Endothelial cell of umbilical vein (primary cell): ENCODE measurements around the gene GRID2. TPM values are rescaled to one million over a fixed set of nuclear protein-coding genes. Genes with fewer than 3 reads are reported as not detected.

Source experiments
- BruUV-seq: library from RNA; stranded (reverse); fragments of 400-500 nt; replicated peaks from 2 replicates; lab custom pipeline; 2021; lab: Mats Ljungman, UMichigan
- CTCF ChIA-PET: fragments of 300-600, 350-600 bp; sonication (Branson Sonifier 250); formaldehyde crosslinking; loops from one replicate; lab custom pipeline; 2021; ENCODE audit warnings: antibody characterized with exemption, inconsistent platforms; lab: Charles Lee
- POLR2A ChIA-PET: fragments of 300-600, 350-600 bp; sonication (Branson Sonifier 250); formaldehyde crosslinking; loops from one replicate; lab custom pipeline; 2021; ENCODE audit warnings: antibody characterized with exemption, inconsistent platforms; lab: Charles Lee
- DNase-seq: peaks from one replicate; pipeline ENCODE4 v3.0.0-alpha.2; 2011; ENCODE audit warnings: low read depth, low spot score
- FAIRE-seq: peaks from 2 replicates; lab custom pipeline; 2011; peaks lifted over from hg19 to GRCh38; lab: Jason Lieb, UNC
- H2AFZ ChIP-seq: 2 replicates; pipeline ENCODE4 v1.6.0; 2012; ENCODE audit warnings: low read depth, low read length, control low read depth, inconsistent platforms
- H3K27ac ChIP-seq: 2 replicates; pipeline ENCODE4 v1.5.1; 2011; ENCODE audit warnings: low read depth, mild to moderate bottlenecking, control low read depth, low read length, moderate library complexity; ENCODE audit not compliant: insufficient read depth
- H3K27me3 ChIP-seq, 2 experiments: 2 replicates each; pipeline versions ENCODE4 v1.6.0 to v1.6.1; 2011; ENCODE audit warnings: low read length in 2 of 2, mixed read lengths in 1 of 2; ENCODE audit not compliant: control insufficient read depth in 2 of 2, insufficient read depth in 2 of 2
- H3K36me3 ChIP-seq, 2 experiments: 2 replicates in 1 of 2; 3 replicates in 1 of 2; pipeline ENCODE4 v1.5.1; 2011; ENCODE audit warnings: low read length in 2 of 2, mild to moderate bottlenecking in 1 of 2, moderate library complexity in 1 of 2; ENCODE audit not compliant: control insufficient read depth in 2 of 2, insufficient read depth in 2 of 2; ENCODE audit errors: extremely low read depth in 1 of 2
- H3K4me1 ChIP-seq: 3 replicates; pipeline ENCODE4 v1.5.1; 2011; ENCODE audit warnings: mild to moderate bottlenecking, low read length; ENCODE audit not compliant: control insufficient read depth, insufficient read depth; ENCODE audit errors: extremely low read depth
- H3K4me2 ChIP-seq: 2 replicates; pipeline ENCODE4 v1.6.1; 2011; ENCODE audit warnings: low read length, control low read depth, mixed read lengths; ENCODE audit not compliant: insufficient read depth
- H3K4me3 ChIP-seq, 3 experiments: fragments of 200-600 bp in 1 of 3; sonication (generic), shearing (Covaris generic) in 1 of 3; replicated peaks in 1 of 3; 2 replicates each; pipeline ENCODE4 v1.5.1; 2011 to 2016; ENCODE audit warnings: control low read depth in 3 of 3, low read length in 3 of 3, mild to moderate bottlenecking in 2 of 3, inconsistent platforms in 1 of 3, low read depth in 1 of 3, moderate library complexity in 1 of 3; ENCODE audit not compliant: insufficient read depth in 1 of 3
- H3K79me2 ChIP-seq: 2 replicates; pipeline ENCODE4 v1.6.0; 2012; ENCODE audit warnings: low read length, inconsistent platforms; ENCODE audit not compliant: control insufficient read depth, insufficient read depth
- H3K9ac ChIP-seq: replicated peaks from 2 replicates; pipeline ENCODE3; 2011; ENCODE audit warnings: low read length, control low read depth; ENCODE audit not compliant: insufficient read depth; ENCODE audit errors: extremely low read depth
- H3K9me1 ChIP-seq: replicated peaks from 3 replicates; pipeline ENCODE4 v1.6.0; 2011; ENCODE audit warnings: mild to moderate bottlenecking, low read length; ENCODE audit not compliant: control insufficient read depth, insufficient read depth; ENCODE audit errors: extremely low read depth
- H3K9me3 ChIP-seq: replicated peaks from 2 replicates; pipeline ENCODE4 v1.5.1; 2012; ENCODE audit warnings: low read length, inconsistent platforms; ENCODE audit not compliant: control insufficient read depth, insufficient read depth
- H4K20me1 ChIP-seq: replicated peaks from 2 replicates; pipeline ENCODE3; 2011; ENCODE audit warnings: mild to moderate bottlenecking, low read length; ENCODE audit not compliant: control insufficient read depth, insufficient read depth; ENCODE audit errors: extremely low read depth
- EZH2 ChIP-seq: IDR thresholded peaks from 2 replicates; pipeline ENCODE4 v1.6.1; 2012; ENCODE audit warnings: borderline replicate concordance, low read depth, mild to moderate bottlenecking, moderate library complexity, low read length, inconsistent platforms; ENCODE audit not compliant: severe bottlenecking
- FOS ChIP-seq: IDR thresholded peaks from 2 replicates; pipeline ENCODE4 v1.6.1; 2011; ENCODE audit warnings: mild to moderate bottlenecking, low read length, moderate library complexity, borderline replicate concordance; ENCODE audit not compliant: insufficient read depth
- GATA2 ChIP-seq: IDR thresholded peaks from 2 replicates; pipeline ENCODE4 v1.7.0; 2011; ENCODE audit warnings: low read depth, mild to moderate bottlenecking, moderate library complexity, mixed read lengths, low read length; ENCODE audit not compliant: insufficient read length, insufficient read depth
- JUN ChIP-seq: IDR thresholded peaks from 2 replicates; pipeline ENCODE4 v1.6.1; 2011; ENCODE audit warnings: borderline replicate concordance, low read depth; ENCODE audit not compliant: insufficient read length, insufficient read depth
- MYC ChIP-seq: IDR thresholded peaks from one replicate; pipeline ENCODE4 v1.6.1; 2011; ENCODE audit warnings: mild to moderate bottlenecking, low read depth, low read length
- POLR2A ChIP-seq: IDR thresholded peaks from 2 replicates; pipeline ENCODE4 v1.6.1; 2012; ENCODE audit warnings: low read depth, mild to moderate bottlenecking, control low read depth, low read length
- POLR2AphosphoS5 ChIP-seq: IDR thresholded peaks from 2 replicates; pipeline ENCODE4 v1.6.1; 2012; ENCODE audit warnings: low read depth, mild to moderate bottlenecking, control low read depth, low read length, moderate library complexity; ENCODE audit not compliant: insufficient read depth
- dilution Hi-C: fragments of 300-500 bp; cut with MboI; formaldehyde crosslinking; loops from one replicate; pipeline ENCODE4 v1.15.0; 2019; ENCODE audit warnings: low sequenced_read_pairs; ENCODE audit not compliant: extremely low pct_ligation_motif_present
- intact Hi-C: fragments of 100-400 bp; cut with micrococcal nuclease; formaldehyde crosslinking; loops from one replicate; pipeline ENCODE4 v1.10.0; 2022
- polyA plus RNA-seq, 4 experiments: library from polyadenylated mRNA; depleted of rRNA in 3 of 4; stranded (reverse) in 3 of 4; unstranded in 1 of 4; fragments of >200 nt; gene quantifications; 2 replicates each; pipeline versions ENCODE4 v1.2.1 to v1.2.3, GENCODE V29; 2011 to 2012; ENCODE audit warnings: missing spikeins in 1 of 4
- total RNA-seq: library from RNA; stranded (reverse); gene quantifications from 2 replicates; pipeline ENCODE4 v1.2.3, GENCODE V29; 2021
- TF ChIP-seq, protein P1 (sequence below): IDR thresholded peaks from 2 replicates; pipeline ENCODE4 v1.6.1; 2011; ENCODE audit not compliant: insufficient read depth, insufficient read length
- TF ChIP-seq, protein P2 (sequence below), 2 donors: IDR thresholded peaks; 1 replicate in 1 of 2; 2 replicates in 1 of 2; pipeline ENCODE4 v1.5.1; 2011; ENCODE audit warnings: low read length in 2 of 2, mild to moderate bottlenecking in 2 of 2, moderate library complexity in 2 of 2, control low read depth in 1 of 2, inconsistent platforms in 1 of 2, low read depth in 1 of 2; ENCODE audit not compliant: insufficient read depth in 1 of 2; ENCODE audit errors: extremely low read depth in 1 of 2

The GRID2 gene
- total and polyA plus RNA-seq, 2 donors (not counting 3 experiments of a cell fraction or from before 2014, with no cell fraction given): not detected

DNA sequence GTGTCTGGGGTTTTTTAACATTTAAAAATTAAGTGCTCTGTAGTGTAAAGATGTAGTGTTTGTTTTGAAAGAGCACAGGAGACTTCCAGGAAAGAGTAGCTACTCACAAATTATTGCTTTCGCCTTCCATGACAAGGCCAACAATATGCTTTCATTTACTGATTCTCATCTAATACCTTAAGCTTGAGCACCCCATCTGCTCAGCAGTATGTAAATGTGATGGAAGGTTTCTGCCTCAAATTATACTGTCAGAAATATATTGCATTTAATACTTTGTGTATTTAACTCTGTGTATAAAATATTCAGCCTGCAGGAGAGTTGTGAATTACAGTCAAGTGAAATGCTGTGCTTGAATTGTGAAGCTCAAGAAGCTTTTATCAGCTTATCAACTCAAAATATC lies 1228.5 kb downstream of the GRID2 start:
- H3K4me2 ChIP-seq: no peak overlapping the region
- H3K9me1 ChIP-seq: no peaks in the 10 kb centered on the region
- POLR2A ChIA-PET: no interaction called here
- FAIRE-seq (no peak), DNase-seq (no peak)
- H2AFZ ChIP-seq: no peak overlapping the region
- H3K9me3 ChIP-seq: no peaks in the 10 kb centered on the region
- intact Hi-C loops: no loop called here
- BruUV-seq: no TSS peak
- no peak overlapping the region for H3K9ac ChIP-seq
- H3K27me3 ChIP-seq: no peaks in the 10 kb centered on the region
- CTCF ChIA-PET: no interaction called here
- H3K79me2 ChIP-seq: no peaks in the 10 kb centered on the region
- H3K27ac ChIP-seq: no peak overlapping the region
- no peak overlapping the region for H3K4me3 ChIP-seq
- H3K36me3 ChIP-seq: no peaks in the 10 kb centered on the region
- no peak for TF ChIP-seq JUN
- no peak for TF ChIP-seq EZH2
- no peak for TF ChIP-seq MYC
- no peak for TF ChIP-seq POLR2AphosphoS5
- no peak for TF ChIP-seq FOS
- TF ChIP-seq, protein P1, sequence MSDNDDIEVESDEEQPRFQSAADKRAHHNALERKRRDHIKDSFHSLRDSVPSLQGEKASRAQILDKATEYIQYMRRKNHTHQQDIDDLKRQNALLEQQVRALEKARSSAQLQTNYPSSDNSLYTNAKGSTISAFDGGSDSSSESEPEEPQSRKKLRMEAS: no peak
- TF ChIP-seq, protein P2, sequence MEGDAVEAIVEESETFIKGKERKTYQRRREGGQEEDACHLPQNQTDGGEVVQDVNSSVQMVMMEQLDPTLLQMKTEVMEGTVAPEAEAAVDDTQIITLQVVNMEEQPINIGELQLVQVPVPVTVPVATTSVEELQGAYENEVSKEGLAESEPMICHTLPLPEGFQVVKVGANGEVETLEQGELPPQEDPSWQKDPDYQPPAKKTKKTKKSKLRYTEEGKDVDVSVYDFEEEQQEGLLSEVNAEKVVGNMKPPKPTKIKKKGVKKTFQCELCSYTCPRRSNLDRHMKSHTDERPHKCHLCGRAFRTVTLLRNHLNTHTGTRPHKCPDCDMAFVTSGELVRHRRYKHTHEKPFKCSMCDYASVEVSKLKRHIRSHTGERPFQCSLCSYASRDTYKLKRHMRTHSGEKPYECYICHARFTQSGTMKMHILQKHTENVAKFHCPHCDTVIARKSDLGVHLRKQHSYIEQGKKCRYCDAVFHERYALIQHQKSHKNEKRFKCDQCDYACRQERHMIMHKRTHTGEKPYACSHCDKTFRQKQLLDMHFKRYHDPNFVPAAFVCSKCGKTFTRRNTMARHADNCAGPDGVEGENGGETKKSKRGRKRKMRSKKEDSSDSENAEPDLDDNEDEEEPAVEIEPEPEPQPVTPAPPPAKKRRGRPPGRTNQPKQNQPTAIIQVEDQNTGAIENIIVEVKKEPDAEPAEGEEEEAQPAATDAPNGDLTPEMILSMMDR (IDR thresholded peaks at IDR 0.05; ENCODE audit: extremely low read depth in 1 of 2, insufficient read depth in 1 of 2, low read depth in 1 of 2, low read length in 2 of 2): no peak
- no peak for TF ChIP-seq GATA2
- no peak for TF ChIP-seq POLR2A
- H3K4me1 ChIP-seq: no peaks in the 10 kb centered on the region
- H4K20me1 ChIP-seq: no peaks in the 10 kb centered on the region
- dilution Hi-C loops: no loop called here
